OCI-LY7 (cell line): Measurements from ENCODE around the gene PTGR2. TPM values are rescaled to one million over a fixed set of nuclear protein-coding genes. Genes with fewer than 3 reads are reported as not detected.
A peak's percentile ranks its signal among the peaks of the same experiment; 100 is the strongest.

Experiments used
- BruUV-seq: library from RNA; stranded (reverse); fragments of 400-500 nt; replicated peaks from 2 replicates; lab custom pipeline; 2021; lab: Mats Ljungman, UMichigan
- CTCF ChIA-PET: fragments of 300-600 bp; sonication (Branson Sonifier 250); formaldehyde crosslinking; loops from one replicate; lab custom pipeline; 2022; ENCODE audit warnings: antibody characterized with exemption; ENCODE audit not compliant: unreplicated experiment; lab: Charles Lee
- POLR2A ChIA-PET: fragments of 300-600 bp; sonication (Branson Sonifier 250); formaldehyde crosslinking; loops from one replicate; lab custom pipeline; 2022; ENCODE audit warnings: antibody characterized with exemption; lab: Charles Lee
- DNase-seq: peaks from one replicate; pipeline ENCODE4 v3.0.0-alpha.2; 2015; ENCODE audit warnings: low spot score
- H2AFZ ChIP-seq: fragments of 200-600 bp; sonication (generic), shearing (Covaris generic); 2 replicates; pipeline ENCODE4 v1.6.1; 2014; ENCODE audit warnings: mild to moderate bottlenecking, antibody characterized with exemption, low read length, moderate library complexity
- H3K27ac ChIP-seq: fragments of 200-600 bp; sonication (generic); 2 replicates; pipeline ENCODE4 v1.5.1; 2014; ENCODE audit warnings: mixed run types, low read depth, mild to moderate bottlenecking, moderate library complexity, low read length, inconsistent platforms; ENCODE audit not compliant: poor library complexity, severe bottlenecking
- H3K36me3 ChIP-seq: fragments of 200-600 bp; sonication (generic); 2 replicates; pipeline ENCODE4 v1.6.1; 2014; ENCODE audit warnings: mild to moderate bottlenecking, antibody characterized with exemption, low read length, moderate library complexity, mixed read lengths; ENCODE audit not compliant: insufficient read depth
- H3K4me1 ChIP-seq: fragments of 200-600 bp; sonication (generic); 2 replicates; pipeline ENCODE4 v1.5.1; 2014; ENCODE audit warnings: mild to moderate bottlenecking, low read length; ENCODE audit not compliant: insufficient read depth, poor library complexity, severe bottlenecking
- H3K4me2 ChIP-seq: fragments of 200-600 bp; sonication (generic); 2 replicates; pipeline ENCODE4 v1.6.1; 2014; ENCODE audit warnings: mild to moderate bottlenecking, low read length
- H3K4me3 ChIP-seq: fragments of 200-600 bp; sonication (generic); 2 replicates; pipeline ENCODE4 v1.5.1; 2014; ENCODE audit warnings: mild to moderate bottlenecking, low read depth, low read length; ENCODE audit not compliant: poor library complexity, severe bottlenecking
- H3K79me2 ChIP-seq: fragments of 200-600 bp; sonication (generic); 2 replicates; pipeline ENCODE4 v1.6.1; 2016; ENCODE audit warnings: low read depth, mild to moderate bottlenecking, low read length, moderate library complexity, mixed read lengths; ENCODE audit not compliant: insufficient read depth
- H3K9me2 ChIP-seq: fragments of 200-600 bp; sonication (generic); 2 replicates; pipeline ENCODE4 v1.6.1; 2016; ENCODE audit warnings: mild to moderate bottlenecking, low read length, mixed read lengths; ENCODE audit not compliant: insufficient read depth
- H3K9me3 ChIP-seq: fragments of 200-600 bp; sonication (generic); 2 replicates; pipeline ENCODE4 v1.6.1; 2014; ENCODE audit warnings: mild to moderate bottlenecking, mixed run types, low read length, mixed read lengths
- H4K20me1 ChIP-seq: fragments of 200-600 bp; sonication (generic); 2 replicates; pipeline ENCODE4 v1.6.1; 2014; ENCODE audit warnings: mild to moderate bottlenecking, antibody characterized with exemption, low read length, moderate library complexity, mixed read lengths; ENCODE audit not compliant: insufficient read depth
- EZH2phosphoT487 ChIP-seq: fragments of 200-600 bp; sonication (generic); IDR thresholded peaks from 2 replicates; pipeline ENCODE4 v1.6.1; 2018; ENCODE audit warnings: low read depth, borderline replicate concordance, mild to moderate bottlenecking, mixed run types, antibody characterized with exemption, low read length, moderate library complexity, mixed read lengths
- intact Hi-C: fragments of 100-400 bp; cut with micrococcal nuclease; formaldehyde crosslinking; loops from one replicate; pipeline ENCODE4 v1.10.0; 2022; ENCODE audit not compliant: unreplicated experiment
- total RNA-seq, 2 experiments: library from RNA; depleted of rRNA in 1 of 2; stranded (reverse); fragments of >200 nt in 1 of 2; shearing (Covaris generic) in 1 of 2; gene quantifications; 2 replicates each; pipeline ENCODE4 v1.2.3, GENCODE V29; 2014 to 2022
- TF ChIP-seq, protein P1 (sequence below): fragments of 200-600 bp; sonication (generic); conservative IDR thresholded peaks from 2 replicates; pipeline ENCODE4 v1.5.1; 2014; ENCODE audit warnings: mild to moderate bottlenecking, antibody characterized with exemption, low read length, moderate library complexity, mixed read lengths

The PTGR2 gene
- total RNA-seq, 2 experiments from 2014 or later, result 6.4 to 14.3 TPM

DNA sequence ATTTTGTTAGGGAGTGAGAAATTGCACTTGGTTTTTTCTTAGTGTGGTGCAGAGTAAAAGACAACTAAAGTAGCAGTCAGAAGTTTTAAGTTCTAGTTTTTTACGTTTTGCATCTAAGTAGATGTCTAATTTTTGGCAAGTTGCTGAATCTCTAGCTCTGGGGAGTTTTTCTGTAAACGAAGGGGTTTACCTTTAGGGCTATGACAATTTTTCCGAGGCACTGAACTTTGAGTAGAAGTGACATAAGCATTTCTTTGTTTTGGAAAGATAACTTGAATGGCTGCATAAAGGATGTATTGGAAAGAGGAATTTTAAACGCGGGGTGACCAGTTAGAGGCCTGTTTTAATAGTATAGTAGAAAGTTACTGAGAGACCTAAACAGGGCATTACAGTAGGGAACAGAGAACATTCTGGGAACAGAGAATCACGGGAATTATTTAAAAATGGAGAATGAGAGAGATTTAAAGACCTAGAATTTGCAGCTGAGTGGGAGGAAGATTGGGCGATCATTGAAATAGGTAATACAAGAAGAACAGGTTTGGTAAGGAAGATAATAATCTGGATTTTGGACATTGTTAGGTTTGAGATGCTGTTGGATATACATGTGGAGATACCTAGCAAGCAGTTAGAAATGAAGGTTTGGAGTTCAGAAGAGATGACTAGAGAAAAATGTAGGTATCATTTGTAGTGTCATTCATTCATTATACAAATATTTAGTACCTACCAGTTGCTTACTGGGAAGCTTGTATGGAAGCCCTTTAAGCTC lies 36.2 kb downstream of the PTGR2 start:
- Histone ChIP-seq H3K27ac (peak overlapping the region; percentile 68), H3K36me3 (peaks cover 12% of the 10 kb centered on the region), H2AFZ (peak overlapping the region; percentile 97; the same call in 1 of the 2 replicates), H3K4me2 (peak overlapping the region; percentile 95), H3K4me3 (peak overlapping the region; percentile 98), H3K79me2 (peaks cover 74% of the 10 kb centered on the region), H3K9me3 (no peaks in the 10 kb centered on the region), H4K20me1 (peaks cover 11% of the 10 kb centered on the region; the same call in 1 of the 2 replicates), H3K4me1 (peaks cover 32% of the 10 kb centered on the region), H3K9me2 (no peaks in the 10 kb centered on the region)
- CTCF ChIA-PET, result interaction anchor here (0.5 kb wide), 1 partner anchor 74 kb away, joined by 4 read pairs; no protein-coding TSS in a partner anchor
- POLR2A ChIA-PET, result interaction anchor here (0.6 to 1.6 kb wide), 4 partner anchors 37 to 198 kb away, joined by 3 to 6 read pairs (median 4); partner anchors contain the start of gene PTGR2
- TSS peak; percentile 75 for BruUV-seq
- DNase-seq, result peak; percentile 3
- TF ChIP-seq, protein P1, sequence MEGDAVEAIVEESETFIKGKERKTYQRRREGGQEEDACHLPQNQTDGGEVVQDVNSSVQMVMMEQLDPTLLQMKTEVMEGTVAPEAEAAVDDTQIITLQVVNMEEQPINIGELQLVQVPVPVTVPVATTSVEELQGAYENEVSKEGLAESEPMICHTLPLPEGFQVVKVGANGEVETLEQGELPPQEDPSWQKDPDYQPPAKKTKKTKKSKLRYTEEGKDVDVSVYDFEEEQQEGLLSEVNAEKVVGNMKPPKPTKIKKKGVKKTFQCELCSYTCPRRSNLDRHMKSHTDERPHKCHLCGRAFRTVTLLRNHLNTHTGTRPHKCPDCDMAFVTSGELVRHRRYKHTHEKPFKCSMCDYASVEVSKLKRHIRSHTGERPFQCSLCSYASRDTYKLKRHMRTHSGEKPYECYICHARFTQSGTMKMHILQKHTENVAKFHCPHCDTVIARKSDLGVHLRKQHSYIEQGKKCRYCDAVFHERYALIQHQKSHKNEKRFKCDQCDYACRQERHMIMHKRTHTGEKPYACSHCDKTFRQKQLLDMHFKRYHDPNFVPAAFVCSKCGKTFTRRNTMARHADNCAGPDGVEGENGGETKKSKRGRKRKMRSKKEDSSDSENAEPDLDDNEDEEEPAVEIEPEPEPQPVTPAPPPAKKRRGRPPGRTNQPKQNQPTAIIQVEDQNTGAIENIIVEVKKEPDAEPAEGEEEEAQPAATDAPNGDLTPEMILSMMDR, result no peak
- TF ChIP-seq EZH2phosphoT487, result no peak
- intact Hi-C loops, result loop anchor here (5.0 kb wide), 2 partner anchors 129 to 396 kb away; partner anchors contain the start of genes BBOF1, ENTPD5 and RIOX1

DNA sequence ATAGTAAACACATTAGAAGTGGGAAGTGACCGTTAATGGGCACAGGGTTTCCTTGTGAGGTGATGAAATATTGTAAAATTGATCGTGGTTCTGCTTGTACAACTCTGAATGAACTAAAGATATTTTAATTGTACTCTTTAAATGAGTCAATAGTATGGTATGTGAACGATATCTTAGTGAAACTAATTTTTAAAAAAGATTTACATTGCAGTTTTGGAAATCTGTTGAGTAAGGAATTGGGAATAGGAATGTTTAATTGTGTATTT lies 36.8 kb downstream of the PTGR2 start:
- CTCF ChIA-PET, result interaction anchor here (0.5 kb wide), 1 partner anchor 74 kb away, joined by 4 read pairs; no protein-coding TSS in a partner anchor
- H3K9me2 ChIP-seq, result no peaks in the 10 kb centered on the region
- BruUV-seq, result no TSS peak
- no peak for DNase-seq
- H3K27ac ChIP-seq, result no peak overlapping the region
- H3K36me3 ChIP-seq, result peaks cover 17% of the 10 kb centered on the region
- peaks cover 32% of the 10 kb centered on the region for H3K4me1 ChIP-seq
- peaks cover 74% of the 10 kb centered on the region for H3K79me2 ChIP-seq
- H3K4me3 ChIP-seq, result peak overlapping the region; percentile 98
- peak overlapping the region; percentile 95 for H3K4me2 ChIP-seq
- POLR2A ChIA-PET, result interaction anchor here (0.6 to 1.0 kb wide), 2 partner anchors 37 to 89 kb away, joined by 3 to 5 read pairs; partner anchors contain the start of gene PTGR2
- TF ChIP-seq, protein P1, result no peak
- TF ChIP-seq EZH2phosphoT487, result no peak
- peaks cover 11% of the 10 kb centered on the region; the same call in 1 of the 2 replicates for H4K20me1 ChIP-seq
- intact Hi-C loops, result loop anchor here (5.0 kb wide), 2 partner anchors 129 to 396 kb away; partner anchors contain the start of genes BBOF1, ENTPD5 and RIOX1
- no peaks in the 10 kb centered on the region for H3K9me3 ChIP-seq
- no peak overlapping the region for H2AFZ ChIP-seq
